DMS53 treated with DMSO at 0.1 percent for 48 hours (cell line): ENCODE data around the gene RIPPLY3.

Source experiments
- DNase-seq: peaks from one replicate; lab custom pipeline; 2025; ENCODE audit not compliant: unreplicated experiment; lab: John Stamatoyannopoulos, UW

Gene RIPPLY3

GRCh38 chr21:37006486-37007291, at the start of gene RIPPLY3:
TSS of gene RIPPLY3 (plus strand) at chr21:37006702. CDS start at chr21:37006773, 71 bp downstream.
- peak; percentile 18 for DNase-seq

- no peak for DNase-seq
Observed at GRCh38 chr21:36959020-36959835, 47.3 kb upstream of the RIPPLY3 start.

GRCh38 chr21:36960676-36961284, 45.7 kb upstream of the RIPPLY3 start:
- no peak for DNase-seq

DNA sequence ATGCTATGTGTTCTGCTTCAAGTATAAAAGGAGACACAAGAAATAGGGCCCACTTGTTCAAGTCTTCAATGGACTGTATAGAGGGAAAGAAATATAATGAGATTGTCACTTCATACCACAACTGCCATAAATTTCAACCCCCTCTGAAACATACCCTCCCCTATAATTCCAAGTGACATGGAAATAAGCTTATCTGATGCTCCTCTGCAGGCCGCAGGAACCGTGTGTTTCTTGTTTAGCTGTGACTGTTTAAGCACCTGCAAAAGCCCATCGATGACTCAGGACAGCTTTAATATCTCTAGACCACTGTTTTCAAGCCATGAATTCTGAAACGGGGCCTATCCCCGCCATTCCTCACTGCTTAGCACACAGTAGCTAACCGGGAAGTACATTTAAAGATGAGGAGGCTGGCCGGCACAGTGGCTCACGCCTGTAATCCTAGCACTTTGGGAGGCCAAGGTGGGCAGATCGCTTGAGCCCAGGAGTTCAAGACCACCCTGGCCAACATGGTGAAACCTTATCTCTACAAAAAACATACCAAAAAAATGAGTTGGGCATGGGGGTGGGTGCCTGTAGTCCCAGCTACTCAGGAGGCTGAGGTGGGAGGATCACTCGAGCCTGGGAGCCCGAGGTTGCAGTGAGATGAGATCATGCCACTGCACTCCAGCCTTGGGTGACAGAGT, 44.3 kb upstream of the RIPPLY3 start:
- DNase-seq, result no peak

- no peak for DNase-seq
Observed at GRCh38 chr21:36964398-36964797, 42.1 kb upstream of the RIPPLY3 start.

DNA sequence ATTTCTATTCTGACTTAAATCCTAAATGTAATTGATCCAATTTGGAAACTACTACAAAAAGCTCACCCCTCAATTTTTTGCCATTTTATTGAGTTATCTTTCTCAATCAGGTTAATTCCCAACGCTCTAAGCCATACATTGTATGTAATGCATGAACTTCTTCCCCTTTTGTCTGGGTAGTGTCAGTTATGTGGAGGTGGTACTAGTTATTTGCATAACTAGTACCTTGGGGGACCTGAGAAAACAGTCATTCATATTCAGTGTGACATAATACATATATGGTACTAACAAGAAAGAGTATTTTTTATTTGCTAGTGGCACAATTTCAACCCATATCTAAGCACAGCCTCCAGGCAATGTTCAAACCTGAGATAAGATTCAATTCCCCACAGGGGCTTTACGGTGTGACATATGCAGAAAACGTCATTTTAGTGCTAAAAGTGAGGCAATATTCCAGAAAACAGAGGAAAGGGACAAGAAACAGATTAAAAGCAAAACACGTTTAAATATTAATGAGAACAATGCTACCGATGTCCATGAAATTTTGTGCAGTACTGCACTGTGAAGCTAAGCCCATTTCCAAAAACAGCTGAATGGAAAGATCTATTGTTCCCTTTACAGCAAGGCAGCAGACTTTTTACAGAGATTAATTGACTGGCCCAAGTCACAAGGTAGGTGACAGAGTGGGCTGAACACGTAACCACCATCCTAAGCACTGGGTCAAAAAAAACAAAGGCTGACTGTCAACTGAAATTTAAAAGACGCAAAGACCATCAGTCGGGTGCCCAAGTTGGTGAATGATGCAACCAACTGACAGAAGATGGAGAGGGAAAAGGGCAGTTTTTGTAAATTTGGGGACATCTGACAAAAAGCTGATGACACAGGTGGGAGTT, 41.4 kb upstream of the RIPPLY3 start:
- DNase-seq, result no peak

DNA sequence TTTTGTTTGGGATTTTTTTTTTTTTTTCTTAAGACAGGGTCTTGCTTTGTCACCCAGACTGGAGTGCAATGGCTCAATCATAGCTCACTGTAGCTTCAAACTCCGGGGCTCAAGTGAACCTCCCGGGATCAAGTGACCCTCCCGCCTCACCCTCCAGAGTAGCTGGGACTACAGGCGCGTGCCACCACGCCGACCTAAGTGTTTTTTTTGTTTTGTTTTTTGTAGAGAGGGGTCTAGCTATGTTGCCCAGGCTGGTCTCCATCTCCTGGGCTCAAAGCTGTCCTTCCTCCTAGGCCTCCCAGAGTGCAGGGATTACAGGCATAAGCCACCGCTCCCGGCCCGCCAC, 40.8 kb upstream of the RIPPLY3 start:
- DNase-seq, result no peak

DNA sequence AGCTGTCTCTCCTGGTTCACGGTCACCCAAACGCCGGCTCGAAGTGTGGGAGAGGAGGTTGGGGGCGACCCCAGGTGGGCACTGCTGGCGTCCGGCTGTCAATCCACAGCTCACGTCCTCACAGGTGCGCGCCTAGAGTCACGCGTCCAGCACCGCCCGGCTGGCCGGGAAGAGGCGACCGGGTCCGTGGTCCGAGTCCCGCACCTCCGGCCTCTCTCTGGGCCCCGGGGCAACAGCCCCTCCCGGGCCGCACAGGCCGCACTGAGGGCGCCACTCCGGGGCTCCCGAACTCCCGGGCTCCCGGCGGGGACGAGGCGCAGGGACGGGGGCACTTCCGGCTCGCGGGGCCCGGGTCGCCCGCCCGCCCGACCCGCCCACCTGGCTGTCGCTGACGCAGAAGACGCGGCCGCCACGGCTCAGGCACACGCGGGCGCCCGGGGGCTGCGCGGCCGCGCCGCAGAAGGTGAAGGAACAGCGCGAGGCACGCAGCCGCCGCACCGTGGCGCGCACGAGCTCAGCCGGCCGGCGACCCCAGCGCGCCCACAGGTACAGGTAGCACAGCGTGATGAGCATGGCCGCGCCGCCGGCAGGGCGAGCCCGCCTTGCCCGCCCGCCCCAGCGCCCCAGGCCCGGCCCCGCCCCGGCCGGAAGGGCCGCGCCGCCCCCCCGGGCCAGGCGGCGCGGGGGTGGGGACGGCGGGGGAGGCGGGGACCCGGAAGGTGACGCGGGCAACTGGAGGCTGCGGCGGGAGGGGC, 40.3 kb upstream of the RIPPLY3 start, which contains the start of gene HLCS:
HLCS (minus strand) TSS at position 604 of the 755 bp plus-strand sequence; CDS start at position 573, 31 bp downstream.
- DNase-seq, result peak; percentile 38

- no peak for DNase-seq
Observed at GRCh38 chr21:36966821-36967768, 39.4 kb upstream of the RIPPLY3 start.

DNA sequence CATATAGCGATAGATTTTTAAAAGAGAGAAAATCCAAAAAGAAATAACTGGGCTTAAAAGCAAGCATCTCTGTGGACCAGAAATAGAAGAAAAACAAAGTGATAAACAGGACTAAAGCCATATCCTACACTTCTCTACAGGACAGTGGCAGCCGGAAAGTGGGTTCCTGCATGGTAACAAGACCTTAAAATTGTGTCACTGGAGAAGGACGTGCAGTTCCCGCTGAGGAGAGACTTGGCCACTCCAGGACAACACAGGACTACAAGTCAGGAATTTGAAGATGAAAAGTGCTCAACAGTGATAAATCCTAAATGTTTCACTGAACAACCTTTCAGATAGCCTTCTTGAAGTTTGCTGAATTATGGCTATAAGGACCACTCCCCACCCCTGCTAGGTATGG, 38.1 kb upstream of the RIPPLY3 start:
- no peak for DNase-seq

DNA sequence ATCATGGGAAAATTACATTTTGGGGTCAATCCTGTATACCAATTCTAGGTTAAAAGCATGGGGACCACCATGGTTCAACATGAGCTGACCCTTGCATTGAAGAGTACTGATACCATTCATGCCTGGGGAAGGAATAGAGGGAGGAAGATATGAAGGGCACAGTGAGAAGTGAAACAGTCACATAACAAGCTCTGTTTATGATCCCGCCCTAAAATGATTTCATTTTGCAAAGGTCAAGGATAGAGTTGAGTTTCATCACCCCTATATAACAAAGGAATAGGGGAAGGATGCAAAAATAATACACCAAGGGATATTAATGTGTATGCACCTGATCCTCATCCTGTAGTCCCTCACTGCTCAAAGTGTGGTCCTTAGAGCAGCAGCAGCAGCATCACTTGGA, 37.5 kb upstream of the RIPPLY3 start:
- DNase-seq, result no peak

- DNase-seq, result no peak
Observed at GRCh38 chr21:36973986-36974850, 32.3 kb upstream of the RIPPLY3 start.

DNA sequence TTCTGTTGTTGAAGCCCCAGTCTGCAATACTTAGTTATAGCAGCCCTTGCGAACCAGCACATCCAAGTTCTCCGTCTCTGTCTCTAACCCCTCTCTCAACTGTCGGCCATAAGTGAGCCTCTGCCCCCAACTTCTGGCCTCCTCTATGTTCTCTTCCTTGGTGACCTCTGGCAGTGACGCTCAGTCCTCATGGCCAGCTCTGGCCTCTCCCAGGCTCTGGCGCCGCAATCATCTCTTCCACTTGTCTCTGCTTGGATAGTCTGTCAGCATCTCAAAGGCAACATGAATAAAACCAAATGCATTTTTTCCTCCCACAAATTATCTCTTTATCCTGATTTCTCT, 31.7 kb upstream of the RIPPLY3 start:
- no peak for DNase-seq

DNA sequence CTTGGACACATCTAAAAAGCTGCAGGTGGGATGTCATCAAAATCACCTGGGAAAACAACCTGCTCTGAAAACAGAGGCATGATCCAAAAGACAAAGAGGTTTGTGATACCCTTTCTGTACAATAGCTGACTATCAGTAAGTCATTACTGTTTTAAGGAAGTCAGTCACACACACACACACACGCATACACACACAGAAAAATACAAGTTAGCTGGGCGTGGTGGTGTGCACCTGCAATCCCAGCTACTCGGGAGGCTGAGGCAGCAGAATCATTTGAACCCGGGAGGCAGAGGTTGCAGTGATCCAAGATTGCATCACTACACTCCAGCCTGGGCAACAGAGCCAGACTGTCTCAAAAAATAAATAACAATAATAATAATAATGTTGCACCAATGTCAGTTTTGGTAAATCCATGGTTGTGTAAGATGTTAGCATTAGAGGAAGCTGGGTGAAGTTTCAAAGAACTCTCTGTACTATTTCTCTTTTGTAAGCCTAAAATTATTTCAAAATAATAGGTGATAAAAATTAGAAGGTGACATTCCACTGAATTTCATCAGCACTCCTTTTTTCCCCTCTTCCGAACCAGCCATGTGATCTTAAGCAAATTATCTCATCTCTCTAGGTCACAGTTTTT, 30.2 kb upstream of the RIPPLY3 start:
- no peak for DNase-seq

DNA sequence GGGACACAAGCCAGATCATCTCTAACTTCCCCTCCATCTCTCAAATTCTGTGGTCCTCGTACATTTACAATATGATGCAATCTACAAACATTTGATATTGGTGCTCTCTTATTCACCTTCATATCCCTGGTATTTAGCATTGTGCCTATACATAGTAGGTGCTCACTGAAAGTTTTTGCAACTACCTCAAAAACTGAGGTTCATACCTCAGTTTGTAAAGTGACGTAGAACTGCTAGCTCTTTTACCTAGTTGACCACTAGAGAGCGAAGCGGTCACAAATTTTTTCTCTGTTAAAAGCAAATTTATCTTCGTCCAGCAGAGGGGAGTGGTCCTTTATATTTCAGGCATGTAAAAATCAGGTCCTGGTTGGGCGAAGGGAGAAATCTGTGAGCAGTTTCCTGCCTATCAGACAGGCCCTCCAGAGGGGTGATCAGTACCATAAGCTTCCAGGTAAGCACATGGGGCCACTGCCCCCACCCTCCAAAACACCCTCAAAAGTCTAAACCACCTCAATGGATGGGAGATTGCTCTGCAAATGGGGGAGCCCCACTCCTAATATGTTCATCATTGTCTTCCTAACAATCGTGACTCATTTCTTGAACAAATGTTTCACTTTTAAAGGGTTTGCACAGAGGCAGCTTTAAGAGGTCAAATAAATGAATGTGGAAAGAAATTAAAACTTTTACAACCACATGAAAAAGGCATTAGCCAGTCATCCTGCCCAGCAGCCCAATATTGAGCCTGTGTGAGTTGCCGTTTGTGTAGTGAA, 29.4 kb upstream of the RIPPLY3 start:
- DNase-seq, result no peak
